ENCODE results near the gene DNAJC19.

Gene DNAJC19

GRCh38 chr3:180970931-180971330, 18.6 kb downstream of the DNAJC19 start:
- H3K4me3 ChIP-seq (ENCODE audit: low read depth, low read length) = no peak overlapping the region
- H3K4me1 ChIP-seq (ENCODE audit: control insufficient read depth, insufficient read depth, low read length) = no peaks in the 10 kb centered on the region
- no peak overlapping the region for H3K27ac ChIP-seq (ENCODE audit: extremely low read depth, low read depth, low read length)
- ChIA-PET POLR2A (no interaction called here), CTCF (no interaction called here)
- H3K9me3 ChIP-seq (ENCODE audit: control insufficient read depth, insufficient read depth, low read depth, low read length) = no peaks in the 10 kb centered on the region
- TF ChIP-seq ZNF140 (tag by site-specific recombination; IDR thresholded peaks at IDR 0.05) (no peak), GLIS1 (tag by site-specific recombination; IDR thresholded peaks at IDR 0.05) (no peak), ATF2 (tag by site-specific recombination; IDR thresholded peaks at IDR 0.05; ENCODE audit: low read depth) (no peak), ZNF677 (tag by site-specific recombination; IDR thresholded peaks at IDR 0.05) (no peak), FEZF1 (tag by site-specific recombination; IDR thresholded peaks at IDR 0.05) (no peak), ZNF837 (tag by site-specific recombination; IDR thresholded peaks at IDR 0.05) (no peak), ZBTB49 (tag by site-specific recombination; IDR thresholded peaks at IDR 0.05; ENCODE audit: low read depth) (no peak), ZNF426 (tag by site-specific recombination; IDR thresholded peaks at IDR 0.05) (no peak), ZNF623 (tag by site-specific recombination; IDR thresholded peaks at IDR 0.05) (no peak), SCRT1 (tag by site-specific recombination; IDR thresholded peaks at IDR 0.05; ENCODE audit: borderline replicate concordance) (no peak), YY1 (tag by site-specific recombination; IDR thresholded peaks at IDR 0.05) (no peak)
- H3K36me3 ChIP-seq (ENCODE audit: control insufficient read depth in 2 of 2, insufficient read depth in 1 of 2, low read length in 2 of 2) = peaks cover 19 to 86% of the 10 kb centered on the region in 2 experiments

GRCh38 chr3:180962530-180962929, 27.0 kb downstream of the DNAJC19 start:
- TF ChIP-seq YY1 (tag by site-specific recombination; IDR thresholded peaks at IDR 0.05) = no peak
- no peaks in the 10 kb centered on the region for H3K4me1 ChIP-seq (ENCODE audit: control insufficient read depth, insufficient read depth, low read length)
- H3K27ac ChIP-seq (ENCODE audit: extremely low read depth, low read depth, low read length) = no peak overlapping the region
- no peak overlapping the region for H3K4me3 ChIP-seq (ENCODE audit: low read depth, low read length)
- ChIA-PET CTCF (interaction anchor here (0.6 kb wide), 1 partner anchor 316 kb away, joined by 3 read pairs; no protein-coding TSS in a partner anchor), POLR2A (no interaction called here)
- peaks cover 30 to 91% of the 10 kb centered on the region in 2 experiments for H3K36me3 ChIP-seq (ENCODE audit: control insufficient read depth in 2 of 2, insufficient read depth in 1 of 2, low read length in 2 of 2)
- no peaks in the 10 kb centered on the region for H3K9me3 ChIP-seq (ENCODE audit: control insufficient read depth, insufficient read depth, low read depth, low read length)

GRCh38 chr3:180961552-180961951, 28.0 kb downstream of the DNAJC19 start:
- Histone ChIP-seq H3K27ac (ENCODE audit: extremely low read depth, low read depth, low read length) (no peak overlapping the region), H3K36me3 (ENCODE audit: control insufficient read depth in 2 of 2, insufficient read depth in 1 of 2, low read length in 2 of 2) (peaks cover 26 to 92% of the 10 kb centered on the region in 2 experiments), H3K4me1 (ENCODE audit: control insufficient read depth, insufficient read depth, low read length) (no peaks in the 10 kb centered on the region), H3K4me3 (ENCODE audit: low read depth, low read length) (no peak overlapping the region), H3K9me3 (ENCODE audit: control insufficient read depth, insufficient read depth, low read depth, low read length) (no peaks in the 10 kb centered on the region)
- ChIA-PET POLR2A (no interaction called here), CTCF (no interaction called here)
- no peak for TF ChIP-seq GLIS2 (tag by site-specific recombination; IDR thresholded peaks at IDR 0.05)
- no peak for TF ChIP-seq CTCF (tag by site-specific recombination; IDR thresholded peaks at IDR 0.05)
- TF ChIP-seq ZBTB26 (tag by site-specific recombination; optimal IDR thresholded peaks at IDR 0.05) = no peak
- TF ChIP-seq HOXD13 (CRISPR knock-in tag; IDR thresholded peaks at IDR 0.05; ENCODE audit: borderline replicate concordance) = no peak
- TF ChIP-seq SP3 (tag by site-specific recombination; IDR thresholded peaks at IDR 0.05) = no peak
- TF ChIP-seq ZNF174 (tag by site-specific recombination; IDR thresholded peaks at IDR 0.05) = no peak
- TF ChIP-seq ZNF621 (tag by site-specific recombination; IDR thresholded peaks at IDR 0.05) = no peak
- no peak for TF ChIP-seq ZSCAN18 (tag by site-specific recombination; IDR thresholded peaks at IDR 0.05)
- no peak for TF ChIP-seq ZFP41 (tag by site-specific recombination; IDR thresholded peaks at IDR 0.05; ENCODE audit: borderline replicate concordance)
- TF ChIP-seq ZNF830 (tag by site-specific recombination; IDR thresholded peaks at IDR 0.05; ENCODE audit: low read depth) = no peak
- TF ChIP-seq SALL2 (tag by site-specific recombination; IDR thresholded peaks at IDR 0.05; ENCODE audit: borderline replicate concordance) = no peak
- no peak for TF ChIP-seq ZNF394 (tag by site-specific recombination; IDR thresholded peaks at IDR 0.05; ENCODE audit: borderline replicate concordance)
- no peak for TF ChIP-seq ZNF16 (tag by site-specific recombination; IDR thresholded peaks at IDR 0.05; ENCODE audit: low read depth)
- no peak for TF ChIP-seq GLIS1 (tag by site-specific recombination; IDR thresholded peaks at IDR 0.05)
- no peak for TF ChIP-seq FEZF1 (tag by site-specific recombination; IDR thresholded peaks at IDR 0.05)

All from HEK293 (cell line).